Measurements from ENCODE around the gene SAMD4A.

DNA sequence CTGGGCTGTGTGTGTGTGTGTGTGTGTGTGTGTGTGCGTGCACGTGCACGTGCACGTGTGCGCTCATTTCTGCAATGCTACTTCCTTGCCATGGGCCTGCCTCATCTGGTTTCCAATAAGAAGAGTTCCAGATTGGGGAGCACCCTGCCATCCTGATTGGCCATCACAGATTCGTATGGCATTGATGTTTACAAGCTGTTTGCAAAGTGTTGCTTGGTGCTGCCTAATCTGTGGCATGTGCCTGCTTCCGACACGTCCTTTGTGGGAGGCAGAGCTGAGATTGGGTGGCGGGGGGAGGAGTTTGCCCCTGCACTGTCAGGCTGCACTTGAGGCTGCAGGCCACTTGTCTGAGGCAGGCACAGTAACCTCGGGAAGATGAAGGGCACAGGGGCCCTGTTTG, 39.2 kb downstream of the SAMD4A start:
- TF ChIP-seq, protein P1, sequence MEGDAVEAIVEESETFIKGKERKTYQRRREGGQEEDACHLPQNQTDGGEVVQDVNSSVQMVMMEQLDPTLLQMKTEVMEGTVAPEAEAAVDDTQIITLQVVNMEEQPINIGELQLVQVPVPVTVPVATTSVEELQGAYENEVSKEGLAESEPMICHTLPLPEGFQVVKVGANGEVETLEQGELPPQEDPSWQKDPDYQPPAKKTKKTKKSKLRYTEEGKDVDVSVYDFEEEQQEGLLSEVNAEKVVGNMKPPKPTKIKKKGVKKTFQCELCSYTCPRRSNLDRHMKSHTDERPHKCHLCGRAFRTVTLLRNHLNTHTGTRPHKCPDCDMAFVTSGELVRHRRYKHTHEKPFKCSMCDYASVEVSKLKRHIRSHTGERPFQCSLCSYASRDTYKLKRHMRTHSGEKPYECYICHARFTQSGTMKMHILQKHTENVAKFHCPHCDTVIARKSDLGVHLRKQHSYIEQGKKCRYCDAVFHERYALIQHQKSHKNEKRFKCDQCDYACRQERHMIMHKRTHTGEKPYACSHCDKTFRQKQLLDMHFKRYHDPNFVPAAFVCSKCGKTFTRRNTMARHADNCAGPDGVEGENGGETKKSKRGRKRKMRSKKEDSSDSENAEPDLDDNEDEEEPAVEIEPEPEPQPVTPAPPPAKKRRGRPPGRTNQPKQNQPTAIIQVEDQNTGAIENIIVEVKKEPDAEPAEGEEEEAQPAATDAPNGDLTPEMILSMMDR (conservative IDR thresholded peaks at IDR 0.05 in 1 of 2, IDR thresholded peaks at IDR 0.05 in 1 of 2; ENCODE audit: extremely low read depth in 1 of 2, insufficient read depth in 1 of 2, low read depth in 1 of 2, low read length in 2 of 2) = no peak
- TF ChIP-seq EZH2 (IDR thresholded peaks at IDR 0.05; ENCODE audit: borderline replicate concordance, low read length) = no peak

All from mammary epithelial cell (primary cell).